T-helper 17 cell (primary cell): ENCODE measurements around the gene CES2. TPM values are rescaled to one million over a fixed set of nuclear protein-coding genes. Genes with fewer than 3 reads are reported as not detected.
"Not testable (repeated sequence)": the region's sequence is repeated elsewhere in the genome, so short reads cannot be mapped to it uniquely, and the experiment has no call there.

Experiments
- ATAC-seq: fragments of 150-1000 bp; cut with Tn5 transposase; 2 replicates; pipeline ENCODE4 v1.10.0; 2021; ENCODE audit warnings: mild to moderate bottlenecking, moderate library complexity
- DNase-seq, 3 donors: peaks; one replicate each; pipeline versions ENCODE4 v3.0.0 to v3.0.0-alpha.2; 2020 to 2021
- H3K9me3 ChIP-seq: one replicate; pipeline ENCODE4 v1.7.0; 2013; ENCODE audit warnings: low read length, mild to moderate bottlenecking; ENCODE audit not compliant: control insufficient read depth, poor library complexity, severe bottlenecking
- H3K27ac Mint-ChIP-seq: one replicate; pipeline ENCODE4 v1.8.0; 2022; ENCODE audit warnings: mild to moderate bottlenecking, moderate library complexity, mixed read lengths
- H3K27me3 Mint-ChIP-seq: one replicate; pipeline ENCODE4 v1.8.0; 2022; ENCODE audit warnings: mixed read lengths
- H3K36me3 Mint-ChIP-seq: one replicate; pipeline ENCODE4 v1.8.0; 2022; ENCODE audit warnings: low read depth, mixed read lengths
- H3K4me1 Mint-ChIP-seq: one replicate; pipeline ENCODE4 v1.8.0; 2022; ENCODE audit warnings: mild to moderate bottlenecking, mixed read lengths
- H3K4me3 Mint-ChIP-seq: one replicate; pipeline ENCODE4 v1.8.0; 2022; ENCODE audit warnings: mild to moderate bottlenecking, moderate library complexity, mixed read lengths
- total RNA-seq, 4 donors: library from RNA in 2 of 4; stranded (reverse) in 2 of 4; gene quantifications; one replicate each; pipeline ENCODE4 v1.2.3 and lab custom pipeline; 2022 to 2026

CES2 gene
- total RNA-seq, 2 donors from 2014 or later = 33.1 to 36.8 TPM

DNA sequence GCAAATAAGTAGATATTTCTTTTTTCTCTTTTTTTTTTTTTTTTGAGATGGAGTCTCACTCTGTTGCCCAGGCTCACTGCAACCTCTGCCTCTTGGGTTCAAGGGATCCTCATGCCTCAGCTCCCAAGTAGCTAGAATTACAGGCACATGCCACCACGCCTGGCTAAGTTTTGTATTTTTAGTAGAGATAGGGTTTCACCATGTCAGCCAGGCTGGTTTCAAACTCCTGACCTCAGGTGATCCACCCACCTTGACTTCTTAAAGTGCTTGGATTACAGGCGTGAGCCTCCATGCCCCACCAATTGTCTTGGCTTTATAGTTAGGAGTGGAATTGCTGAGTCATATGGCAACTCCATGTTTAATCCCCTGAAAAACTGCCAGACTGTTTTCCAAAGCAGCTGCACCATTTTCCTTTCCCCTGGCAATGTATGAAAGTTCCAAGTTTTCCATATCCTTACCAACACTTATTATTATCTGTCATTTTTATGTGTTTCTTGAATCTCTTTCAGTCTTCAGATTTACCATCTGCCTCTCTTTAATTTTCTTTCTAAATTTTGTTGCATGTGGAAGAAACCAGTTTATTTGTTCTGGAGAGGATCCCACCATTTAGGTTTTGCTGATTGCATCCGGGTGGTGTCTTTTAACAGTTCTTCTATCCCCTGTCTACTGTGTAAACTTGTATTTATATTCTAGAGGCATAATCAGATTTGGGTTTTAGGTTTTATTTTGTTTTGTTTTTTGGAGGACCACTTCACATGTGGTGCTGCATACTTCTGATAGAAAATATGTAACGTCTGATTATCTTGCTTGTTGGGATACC lies 15.9 kb downstream of the CES2 start:
- peaks cover 47% of the 10 kb centered on the region for H3K27me3 Mint-ChIP-seq
- no peak for DNase-seq
- H3K4me1 Mint-ChIP-seq = peaks cover 26% of the 10 kb centered on the region
- no peak overlapping the region for H3K27ac Mint-ChIP-seq
- no peaks in the 10 kb centered on the region for H3K36me3 Mint-ChIP-seq
- H3K9me3 ChIP-seq = peaks cover 4% of the 10 kb centered on the region
- no peak overlapping the region for H3K4me3 Mint-ChIP-seq
- ATAC-seq = no peak

DNA sequence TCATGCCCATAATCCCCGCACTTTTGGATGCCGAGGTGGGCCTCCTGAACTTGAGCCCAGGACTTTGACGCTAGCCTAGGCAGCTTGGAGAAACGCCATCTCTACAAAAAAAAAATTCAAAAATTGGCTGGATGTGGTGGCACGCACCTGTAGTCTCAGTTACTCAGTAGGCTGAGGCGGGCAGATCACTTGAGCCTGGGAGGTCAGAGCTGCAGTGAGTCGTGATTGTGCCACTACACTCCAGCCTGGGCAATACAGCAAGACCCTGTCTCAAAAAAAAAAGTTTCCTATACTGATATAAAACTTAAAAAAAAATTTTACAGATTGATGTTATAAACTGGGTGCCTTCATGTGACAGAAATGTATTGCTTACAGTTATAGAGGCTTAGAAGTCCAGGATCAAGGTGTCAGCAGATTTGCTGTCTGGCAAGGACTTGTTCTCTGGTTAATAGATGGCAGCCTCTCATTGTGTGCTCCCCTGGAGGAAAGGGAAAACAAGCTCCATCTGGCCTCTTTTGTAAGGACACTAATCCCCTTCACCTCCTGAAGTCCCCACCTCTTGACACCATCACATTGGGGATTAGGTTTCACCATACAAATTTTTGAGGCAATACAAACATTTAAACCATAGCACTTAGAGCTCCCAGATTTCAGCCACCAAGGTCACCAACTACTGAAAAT lies 17.3 kb downstream of the CES2 start:
- Mint-ChIP-seq H3K36me3 (no peaks in the 10 kb centered on the region), H3K4me3 (no peak overlapping the region), H3K27me3 (peaks cover 47% of the 10 kb centered on the region), H3K4me1 (peaks cover 19% of the 10 kb centered on the region), H3K27ac (no peak overlapping the region)
- no peak for ATAC-seq
- DNase-seq = no peak
- H3K9me3 ChIP-seq = peaks cover 4% of the 10 kb centered on the region

DNA sequence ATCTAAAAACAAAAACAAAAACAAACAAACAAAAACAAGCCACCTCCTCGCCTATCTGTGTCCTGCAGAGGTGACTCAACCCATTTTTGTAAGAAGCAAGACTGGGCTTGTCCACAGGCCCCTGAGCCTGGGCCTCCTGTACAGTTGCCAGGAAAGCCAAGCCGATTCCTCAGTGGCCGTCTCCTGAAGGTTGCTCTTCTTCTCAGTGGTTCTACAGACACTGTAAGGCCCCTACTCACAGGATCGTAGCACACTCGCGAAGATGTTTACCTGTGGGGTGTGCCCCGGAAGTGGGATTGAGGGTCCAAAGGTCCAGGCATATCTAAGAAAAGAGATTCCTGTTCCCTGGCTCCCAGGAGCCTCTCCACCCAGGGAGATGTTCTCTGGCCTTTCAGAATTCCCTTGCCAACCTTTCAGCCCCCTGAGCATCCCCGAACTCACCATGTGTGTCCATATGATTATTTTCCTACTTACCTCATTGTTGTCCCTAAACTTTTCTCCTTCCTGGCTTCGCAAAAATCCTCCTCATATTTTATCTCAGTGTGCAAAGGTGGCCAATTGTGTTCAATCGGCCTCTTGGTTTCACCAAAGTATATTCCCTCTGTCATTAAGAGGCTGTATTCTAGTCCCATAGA lies 18.3 kb downstream of the CES2 start:
- peaks cover 4% of the 10 kb centered on the region for H3K9me3 ChIP-seq
- Mint-ChIP-seq H3K4me3 (no peak overlapping the region), H3K36me3 (no peaks in the 10 kb centered on the region), H3K4me1 (peaks cover 15% of the 10 kb centered on the region), H3K27ac (no peak overlapping the region), H3K27me3 (peaks cover 41% of the 10 kb centered on the region)
- DNase-seq = no peak
- no peak for ATAC-seq

DNA sequence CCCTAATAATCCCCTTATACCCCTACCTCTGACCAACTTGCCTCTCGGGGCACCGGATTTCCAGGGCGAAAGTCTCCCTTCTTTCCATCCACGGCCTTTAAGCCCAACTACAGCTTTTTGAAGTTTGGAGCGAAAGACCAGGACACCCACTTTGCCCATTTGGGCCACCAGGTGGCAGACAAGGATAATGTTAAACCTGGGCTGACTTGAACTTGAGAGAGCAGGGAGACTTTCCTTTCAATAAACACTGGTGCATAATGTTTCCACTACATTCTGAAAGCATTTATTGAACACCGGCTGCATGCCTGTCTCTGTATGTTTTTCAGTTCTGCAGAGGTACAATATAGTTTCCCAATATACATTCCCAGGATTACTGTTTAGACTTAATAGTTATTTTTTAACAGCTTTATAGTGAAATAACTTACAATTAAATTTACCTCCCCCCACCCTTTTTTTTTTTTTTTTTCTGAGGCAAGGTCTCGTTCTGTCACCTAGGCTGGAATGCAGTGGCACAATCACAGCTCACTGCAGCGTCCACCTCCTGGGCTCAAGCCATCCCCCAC lies 18.9 kb downstream of the CES2 start:
- DNase-seq (peak; percentile 36 to 67 (median 51)), ATAC-seq (peak; percentile 88)
- H3K27ac Mint-ChIP-seq = no peak overlapping the region
- H3K27me3 Mint-ChIP-seq = peaks cover 35% of the 10 kb centered on the region
- peaks cover 19% of the 10 kb centered on the region for H3K4me1 Mint-ChIP-seq
- no peaks in the 10 kb centered on the region for H3K36me3 Mint-ChIP-seq
- no peak overlapping the region for H3K4me3 Mint-ChIP-seq
- peaks cover 4% of the 10 kb centered on the region for H3K9me3 ChIP-seq

DNA sequence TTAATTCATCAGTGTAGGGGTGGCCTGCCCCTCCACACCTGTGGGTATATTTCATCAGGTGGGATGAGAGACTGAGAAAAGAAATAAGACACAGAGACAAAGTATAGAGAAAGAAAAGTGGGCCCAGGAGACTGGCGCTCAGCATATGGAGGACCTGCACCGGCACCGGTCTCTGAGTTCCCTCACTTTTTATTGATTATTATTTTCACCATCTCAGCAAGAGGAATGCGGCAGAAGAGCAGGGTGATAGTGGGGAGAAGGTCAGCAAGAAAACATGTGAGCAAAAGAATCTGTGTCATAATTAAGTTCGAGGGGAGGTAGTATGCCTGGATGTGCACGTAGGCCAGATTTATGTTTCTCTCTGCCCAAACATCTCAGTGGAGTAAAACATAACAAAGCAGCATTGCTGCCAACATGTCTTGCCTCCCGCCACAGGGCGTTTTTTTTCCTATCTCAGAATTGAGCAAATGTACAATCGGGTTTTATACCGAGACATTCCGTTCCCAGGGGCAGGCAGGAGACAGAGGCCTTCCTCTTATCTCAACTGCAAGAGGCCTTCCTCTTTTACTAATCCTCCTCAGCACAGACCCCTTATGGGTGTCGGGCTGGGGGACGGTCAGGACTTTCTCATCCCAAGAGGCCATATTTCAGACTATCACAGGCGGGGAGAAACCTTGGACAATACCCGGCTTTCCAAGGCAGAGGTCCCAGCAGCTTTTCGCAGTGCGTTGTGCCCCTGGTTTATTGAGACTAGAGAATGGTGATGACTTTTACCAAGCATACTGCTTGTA lies 20.2 kb downstream of the CES2 start:
- Mint-ChIP-seq H3K27me3 (peaks cover 23% of the 10 kb centered on the region), H3K4me1 (peaks cover 17% of the 10 kb centered on the region)
- not testable (repeated sequence) for H3K4me3 Mint-ChIP-seq, DNase-seq, H3K27ac Mint-ChIP-seq, ATAC-seq, H3K36me3 Mint-ChIP-seq, H3K9me3 ChIP-seq

DNA sequence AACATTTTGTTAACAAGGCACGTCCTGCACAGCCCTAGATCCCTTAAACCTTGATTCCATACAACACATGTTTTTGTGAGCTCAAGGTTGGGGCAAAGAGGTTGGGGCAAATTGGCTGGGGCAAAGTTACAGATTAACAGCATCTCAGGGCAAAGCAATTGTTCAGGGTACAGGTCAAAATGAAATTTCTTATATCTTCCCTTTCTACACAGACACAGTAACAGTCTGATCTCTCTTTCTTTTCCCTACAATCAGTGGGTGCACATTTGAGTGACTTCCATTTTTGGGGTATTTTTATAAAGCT lies 20.8 kb downstream of the CES2 start:
- not testable (repeated sequence) for H3K4me3 Mint-ChIP-seq, DNase-seq, H3K36me3 Mint-ChIP-seq, H3K9me3 ChIP-seq, H3K27ac Mint-ChIP-seq, ATAC-seq
- peaks cover 22% of the 10 kb centered on the region for H3K4me1 Mint-ChIP-seq
- peaks cover 21% of the 10 kb centered on the region for H3K27me3 Mint-ChIP-seq

DNA sequence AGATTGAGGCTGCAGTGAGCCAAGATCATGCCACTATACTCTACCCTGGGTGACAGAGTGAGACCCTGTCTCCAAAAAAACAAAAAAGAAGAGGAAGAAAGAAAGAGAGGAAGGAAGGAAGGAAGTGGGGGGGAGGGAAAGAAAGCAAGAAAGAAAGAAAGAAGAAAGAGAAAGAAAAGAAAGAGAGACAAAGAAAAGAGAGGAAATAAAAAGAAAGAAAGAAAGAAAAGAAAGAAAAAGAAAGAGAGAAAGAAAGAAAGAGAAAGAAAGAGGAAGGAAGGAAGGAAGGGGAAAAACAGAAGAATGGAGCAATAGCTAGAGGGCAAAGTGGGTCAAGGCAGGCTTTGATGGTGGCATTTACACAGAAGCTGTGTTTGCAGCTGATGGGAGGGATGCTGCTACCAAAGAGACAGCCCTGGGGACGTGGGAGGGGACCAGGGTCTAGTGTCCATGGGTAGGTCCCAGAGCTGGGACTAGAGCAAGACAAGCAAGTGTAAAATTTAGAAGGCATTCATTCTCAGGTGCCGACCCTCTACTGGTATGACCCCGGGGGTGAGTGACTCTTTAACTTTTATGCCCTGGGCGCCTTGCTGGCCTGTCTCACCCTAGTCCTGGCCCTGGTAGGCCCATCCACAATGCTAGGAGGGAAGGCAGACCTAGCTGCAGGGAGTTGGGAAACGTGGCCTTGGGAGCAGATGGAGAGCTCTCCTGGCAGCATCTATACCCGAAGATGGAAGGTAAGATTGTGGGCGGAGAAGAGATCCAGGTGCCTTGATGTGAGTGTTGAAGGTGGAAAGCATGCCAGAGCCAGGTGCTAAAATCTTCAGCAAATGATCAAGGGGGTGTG lies 23.8 kb downstream of the CES2 start:
- Mint-ChIP-seq H3K27ac (peak overlapping the region; percentile 72), H3K27me3 (peaks cover under 1% of the 10 kb centered on the region), H3K36me3 (no peaks in the 10 kb centered on the region), H3K4me1 (peaks cover 23% of the 10 kb centered on the region), H3K4me3 (no peak overlapping the region)
- no peaks in the 10 kb centered on the region for H3K9me3 ChIP-seq
- no peak for ATAC-seq
- no peak for DNase-seq

DNA sequence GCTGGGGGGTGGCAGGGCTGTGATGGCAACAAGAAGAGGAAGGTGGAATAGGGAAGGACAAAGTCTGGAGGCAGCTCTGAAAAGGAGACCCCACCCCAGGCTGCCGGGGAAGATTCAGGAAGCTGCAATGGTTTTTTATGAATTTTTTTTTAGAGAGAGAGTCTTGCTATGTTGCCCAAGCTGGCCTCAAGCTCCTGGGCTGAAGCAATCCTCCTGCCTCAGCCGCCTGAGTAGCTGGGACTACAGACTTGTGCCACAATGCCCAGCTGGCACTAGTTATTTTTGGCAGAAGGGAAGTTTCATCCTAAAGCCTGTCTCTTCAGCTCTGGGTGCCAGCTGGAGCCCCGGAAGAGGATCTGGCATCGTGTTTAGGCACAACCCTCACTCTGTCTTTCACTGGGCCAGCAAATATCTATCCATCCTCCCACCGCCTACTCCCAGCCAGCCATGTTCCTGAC lies 24.4 kb downstream of the CES2 start:
- Mint-ChIP-seq H3K4me3 (peak overlapping the region; percentile 49), H3K27ac (peak overlapping the region; percentile 72), H3K27me3 (peaks cover 2% of the 10 kb centered on the region), H3K36me3 (no peaks in the 10 kb centered on the region), H3K4me1 (peaks cover 23% of the 10 kb centered on the region)
- no peak for DNase-seq
- no peak for ATAC-seq
- no peaks in the 10 kb centered on the region for H3K9me3 ChIP-seq

DNA sequence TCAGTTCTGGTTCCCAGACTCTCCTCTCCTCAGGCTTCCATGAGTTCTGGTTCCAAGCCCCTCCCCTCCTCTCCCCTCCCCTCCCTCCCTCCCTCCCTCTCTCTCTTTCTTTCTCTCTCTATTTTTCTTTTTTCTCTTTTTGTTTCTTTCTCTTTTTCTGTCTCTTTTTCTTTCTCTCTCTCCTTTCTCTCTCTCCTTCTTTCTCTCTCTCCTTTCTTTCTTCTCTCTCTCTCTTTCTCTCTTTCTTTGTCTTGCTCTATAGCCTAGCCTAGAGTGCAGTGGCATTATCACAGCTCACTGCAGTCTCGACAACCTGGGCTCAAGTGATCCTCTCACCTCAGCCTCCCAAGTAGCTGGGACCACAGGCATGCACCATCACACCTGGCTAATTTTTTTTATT lies 25.0 kb downstream of the CES2 start:
- DNase-seq = no peak
- peak overlapping the region; percentile 49 for H3K4me3 Mint-ChIP-seq
- no peaks in the 10 kb centered on the region for H3K36me3 Mint-ChIP-seq
- no peak for ATAC-seq
- H3K4me1 Mint-ChIP-seq = peaks cover 23% of the 10 kb centered on the region
- no peak overlapping the region for H3K27ac Mint-ChIP-seq
- no peaks in the 10 kb centered on the region for H3K9me3 ChIP-seq
- H3K27me3 Mint-ChIP-seq = peaks cover 8% of the 10 kb centered on the region

DNA sequence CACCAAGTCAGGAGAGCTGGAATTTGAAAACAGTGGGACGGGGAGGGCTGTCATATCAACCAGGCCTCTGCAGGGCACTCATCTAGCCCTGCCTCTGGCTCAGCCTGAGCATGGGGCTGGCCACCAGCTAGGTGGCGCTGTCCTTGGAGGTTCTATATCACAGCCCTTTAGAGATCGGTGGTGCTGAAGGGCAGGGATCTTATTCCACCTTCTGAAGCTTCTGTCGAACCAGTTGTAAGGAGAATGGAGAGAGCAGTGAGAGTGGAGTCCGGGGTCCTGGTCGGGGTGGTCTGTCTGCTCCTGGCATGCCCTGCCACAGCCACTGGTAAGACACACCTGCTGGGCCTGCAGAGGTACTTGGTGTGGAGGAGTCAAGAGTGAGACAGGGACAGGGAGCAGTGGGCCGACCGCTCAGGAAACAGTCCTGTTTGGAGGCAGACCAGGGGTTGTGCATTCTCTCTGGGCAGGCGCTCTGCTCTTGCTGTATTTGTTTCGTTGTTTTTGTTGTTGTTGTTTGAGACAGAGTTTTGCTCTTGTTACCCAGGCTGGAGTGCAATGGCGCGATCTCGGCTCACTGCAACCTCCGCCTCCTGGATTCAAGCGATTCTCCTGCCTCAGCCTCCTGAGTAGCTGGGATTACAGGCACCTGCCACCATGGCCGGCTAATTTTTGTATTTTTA lies 25.9 kb downstream of the CES2 start, which contains the start of gene CES3:
Gene CES3, plus strand, starts transcription at position 202 of the 680 bp plus-strand sequence. Its CDS starts 42 bp downstream, at position 244.
- no peak within 1 kb of the TSS for H3K27ac Mint-ChIP-seq
- peak; percentile 22 to 52 (median 27) for DNase-seq
- peak within 1 kb of the TSS; percentile 49 for H3K4me3 Mint-ChIP-seq
- peak; percentile 99 for ATAC-seq
- H3K36me3 Mint-ChIP-seq = no peaks in the 10 kb centered on the region
- H3K27me3 Mint-ChIP-seq = peaks cover 8% of the 10 kb centered on the region
- no peaks in the 10 kb centered on the region for H3K9me3 ChIP-seq
- H3K4me1 Mint-ChIP-seq = peaks cover 23% of the 10 kb centered on the region

DNA sequence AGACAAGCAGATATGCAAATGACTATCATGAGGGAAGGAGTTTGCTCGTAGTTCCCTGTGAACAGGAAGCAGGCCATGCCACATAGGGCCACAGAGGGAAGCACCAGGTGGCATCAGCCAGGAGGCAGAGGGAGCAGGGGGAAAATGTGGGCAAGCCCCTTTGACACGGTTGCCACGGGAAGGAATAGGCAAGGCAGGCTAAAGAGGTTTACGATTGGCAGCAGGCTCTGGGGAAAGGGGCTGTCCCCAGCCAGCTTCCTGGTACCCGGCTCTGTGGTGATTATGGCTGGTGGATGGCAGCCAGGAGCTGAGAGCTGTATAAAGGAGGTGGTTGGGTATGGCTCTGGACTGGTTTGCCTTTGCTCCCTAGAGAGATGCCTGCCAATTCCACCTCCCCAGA lies 26.6 kb downstream of the CES2 start:
- DNase-seq (no peak), ATAC-seq (no peak)
- Mint-ChIP-seq H3K27me3 (peaks cover 8% of the 10 kb centered on the region), H3K4me1 (peaks cover 23% of the 10 kb centered on the region), H3K4me3 (no peak overlapping the region), H3K27ac (no peak overlapping the region), H3K36me3 (no peaks in the 10 kb centered on the region)
- no peaks in the 10 kb centered on the region for H3K9me3 ChIP-seq
